Left ventricle myocardium inferior (tissue), 1 donor: Measurements from ENCODE around the gene USP7. TPM values are rescaled to one million over a fixed set of nuclear protein-coding genes. Genes with fewer than 3 reads are reported as not detected.

Experiments used
- DNase-seq: peaks from one replicate; pipeline ENCODE4 v3.0.0-alpha.2; 2020
- H3K27ac ChIP-seq: fragments of 200-600 bp; replicated peaks from 2 replicates; pipeline ENCODE4 v1.8.0; 2021
- H3K27me3 ChIP-seq: fragments of 200-600 bp; 2 replicates; pipeline ENCODE4 v1.8.0; 2021; ENCODE audit warnings: low read depth
- H3K36me3 ChIP-seq: fragments of 200-600 bp; 2 replicates; pipeline ENCODE4 v1.8.0; 2021
- H3K4me1 ChIP-seq: fragments of 200-600 bp; 2 replicates; pipeline ENCODE4 v1.8.0; 2021
- H3K4me3 ChIP-seq: fragments of 200-600 bp; 2 replicates; pipeline ENCODE4 v1.8.0; 2021; ENCODE audit warnings: mild to moderate bottlenecking, moderate library complexity
- H3K9me3 ChIP-seq: fragments of 200-600 bp; replicated peaks from 2 replicates; pipeline ENCODE4 v1.8.0; 2021
- CTCF ChIP-seq: fragments of 200-600 bp; IDR thresholded peaks from 2 replicates; pipeline ENCODE4 v1.8.0; 2021; ENCODE audit warnings: antibody characterized with exemption, mild to moderate bottlenecking, borderline replicate concordance
- intact Hi-C: fragments of 100-400 bp; cut with micrococcal nuclease; formaldehyde crosslinking; loops from one replicate; pipeline ENCODE4 v1.11.0; 2022
- total RNA-seq: library from RNA; stranded (reverse); fragmentation: NEBNext Ultra II Directional; extraction: Animal tissue kit (Norgen Biotek cat#: 25700); gene quantifications from one replicate; pipeline ENCODE4 v1.2.1, GENCODE V29; 2021
- donor health status: DM: no; HTN: yes; CAD: no; lungs with severe emphysema.

USP7 gene
- total RNA-seq, 1 donor from 2014 or later, result 54.7 TPM

- Histone ChIP-seq H3K27ac (no peak overlapping the region), H3K9me3 (no peaks in the 10 kb centered on the region), H3K4me1 (peaks cover 92% of the 10 kb centered on the region), H3K36me3 (no peaks in the 10 kb centered on the region), H3K4me3 (no peak overlapping the region), H3K27me3 (no peaks in the 10 kb centered on the region)
- DNase-seq, result no peak
- no peak for TF ChIP-seq CTCF
- intact Hi-C loops, result loop anchor here (5.0 to 10.0 kb wide), 2 partner anchors 124 to 143 kb away; partner anchors contain the start of gene HAPSTR1
Measured at GRCh38 chr16:8951447-8952280, 12.0 kb downstream of the USP7 start.

DNA sequence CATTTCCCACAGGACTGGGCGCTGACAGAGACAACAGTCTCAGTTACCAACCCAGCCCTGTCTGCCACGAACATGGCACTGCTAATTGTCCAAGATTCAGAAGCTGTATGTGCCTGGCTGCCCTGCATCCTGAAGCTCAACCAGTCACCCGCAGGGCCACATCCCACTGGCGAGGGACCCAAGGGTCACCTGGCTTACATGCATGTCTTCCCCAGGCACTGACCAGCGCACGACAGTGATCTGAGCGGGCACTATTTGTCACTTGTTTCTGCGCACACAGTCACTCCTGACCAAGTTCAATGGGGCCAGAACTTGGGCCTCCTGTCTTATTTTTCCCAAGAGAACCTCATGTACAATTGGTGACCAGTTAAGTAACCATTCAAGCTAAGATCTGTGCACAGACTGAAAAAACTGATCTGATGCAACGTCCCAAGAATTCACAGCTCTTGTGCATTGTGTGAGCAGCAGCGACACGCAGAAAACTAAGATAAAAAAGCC, 13.1 kb downstream of the USP7 start:
- H3K4me3 ChIP-seq, result no peak overlapping the region
- intact Hi-C loops, result loop anchor here (5.0 to 10.0 kb wide), 2 partner anchors 123 to 144 kb away; partner anchors contain the start of gene HAPSTR1
- H3K27ac ChIP-seq, result no peak overlapping the region

GRCh38 chr16:8949536-8950418, 13.9 kb downstream of the USP7 start:
- Histone ChIP-seq H3K36me3 (no peaks in the 10 kb centered on the region), H3K4me3 (no peak overlapping the region), H3K27me3 (no peaks in the 10 kb centered on the region), H3K9me3 (no peaks in the 10 kb centered on the region), H3K27ac (no peak overlapping the region), H3K4me1 (peaks cover 92% of the 10 kb centered on the region)
- intact Hi-C loops, result loop anchor here (5.0 to 10.0 kb wide), 2 partner anchors 122 to 145 kb away; partner anchors contain the start of gene HAPSTR1
- no peak for TF ChIP-seq CTCF
- DNase-seq, result no peak

More for the DNA sequence above, 13.1 kb downstream of the USP7 start:
- no peak for TF ChIP-seq CTCF
- H3K4me1 ChIP-seq, result peaks cover 92% of the 10 kb centered on the region
- no peaks in the 10 kb centered on the region for H3K36me3 ChIP-seq
- H3K27me3 ChIP-seq, result no peaks in the 10 kb centered on the region
- H3K9me3 ChIP-seq, result no peaks in the 10 kb centered on the region
- no peak for DNase-seq

- Histone ChIP-seq H3K4me3 (no peak overlapping the region), H3K27ac (no peak overlapping the region), H3K36me3 (no peaks in the 10 kb centered on the region), H3K4me1 (peaks cover 94% of the 10 kb centered on the region), H3K9me3 (no peaks in the 10 kb centered on the region), H3K27me3 (no peaks in the 10 kb centered on the region)
- DNase-seq, result no peak
- TF ChIP-seq CTCF, result no peak
- intact Hi-C loops, result no loop called here
Measured at GRCh38 chr16:8948831-8949230, 14.9 kb downstream of the USP7 start.

GRCh38 chr16:8948069-8948593, 15.6 kb downstream of the USP7 start:
- Histone ChIP-seq H3K9me3 (no peaks in the 10 kb centered on the region), H3K36me3 (no peaks in the 10 kb centered on the region), H3K27ac (no peak overlapping the region), H3K4me1 (peaks cover 99% of the 10 kb centered on the region), H3K27me3 (no peaks in the 10 kb centered on the region), H3K4me3 (no peak overlapping the region)
- no peak for TF ChIP-seq CTCF
- DNase-seq, result no peak
- intact Hi-C loops, result no loop called here
